DOHH2 (cell line): Measurements from ENCODE around the gene CTRL.

Experiments used
- H3F3A ChIP-seq: fragments of 200-600 bp; sonication (generic), shearing (Covaris generic); 2 replicates; pipeline ENCODE4 v1.6.0; 2016; ENCODE audit warnings: antibody characterized with exemption, mild to moderate bottlenecking; ENCODE audit not compliant: control insufficient read depth, insufficient read depth
- H3K27ac ChIP-seq: fragments of 200-600 bp; sonication (generic); 2 replicates; pipeline ENCODE4 v1.5.1; 2014; ENCODE audit warnings: low read depth, mild to moderate bottlenecking, low read length, moderate library complexity
- H3K27me3 ChIP-seq: fragments of 200-600 bp; sonication (generic); 2 replicates; pipeline ENCODE4 v1.6.1; 2014; ENCODE audit warnings: mild to moderate bottlenecking, low read length, mixed read lengths; ENCODE audit not compliant: control insufficient read depth
- H3K36me3 ChIP-seq: fragments of 200-600 bp; sonication (generic); 2 replicates; pipeline ENCODE4 v1.6.1; 2014; ENCODE audit warnings: mild to moderate bottlenecking, low read length, moderate library complexity, mixed read lengths; ENCODE audit not compliant: control insufficient read depth
- H3K4me1 ChIP-seq: fragments of 200-600 bp; sonication (generic); 2 replicates; pipeline ENCODE4 v1.6.1; 2014; ENCODE audit warnings: mild to moderate bottlenecking, low read length, mixed read lengths; ENCODE audit not compliant: control insufficient read depth
- H3K4me2 ChIP-seq: fragments of 200-600 bp; sonication (generic); 2 replicates; pipeline ENCODE4 v1.6.0; 2014; ENCODE audit warnings: mild to moderate bottlenecking, low read length, moderate library complexity
- H3K4me3 ChIP-seq: fragments of 200-600 bp; sonication (generic); 2 replicates; pipeline ENCODE4 v1.5.1; 2014; ENCODE audit warnings: mild to moderate bottlenecking, low read length, mixed read lengths
- H3K79me2 ChIP-seq: fragments of 200-600 bp; sonication (generic); 2 replicates; pipeline ENCODE4 v1.6.1; 2014; ENCODE audit warnings: mild to moderate bottlenecking, low read length, mixed read lengths; ENCODE audit not compliant: control insufficient read depth
- H3K9me2 ChIP-seq: fragments of 200-600 bp; sonication (generic); replicated peaks from 2 replicates; pipeline ENCODE4 v1.6.1; 2014; ENCODE audit warnings: mild to moderate bottlenecking, low read length, mixed read lengths; ENCODE audit not compliant: control insufficient read depth
- H3K9me3 ChIP-seq: fragments of 200-600 bp; sonication (generic); 2 replicates; pipeline ENCODE4 v1.6.1; 2014; ENCODE audit warnings: antibody characterized with exemption, low read length, mixed read lengths; ENCODE audit not compliant: control insufficient read depth, insufficient read depth
- H4K20me1 ChIP-seq: fragments of 200-600 bp; sonication (generic); 2 replicates; pipeline ENCODE4 v1.6.0; 2014; ENCODE audit warnings: low read depth, mild to moderate bottlenecking, antibody characterized with exemption, low read length, moderate library complexity; ENCODE audit not compliant: control insufficient read depth, insufficient read depth
- CTCF ChIP-seq: fragments of 200-600 bp; sonication (generic); IDR thresholded peaks from one replicate; pipeline ENCODE4 v1.5.1; 2014; ENCODE audit warnings: antibody characterized with exemption, mild to moderate bottlenecking, low read depth, low read length; ENCODE audit not compliant: poor library complexity, severe bottlenecking
- EZH2phosphoT487 ChIP-seq: fragments of 200-600 bp; sonication (generic); IDR thresholded peaks from 2 replicates; pipeline ENCODE4 v1.6.1; 2017; ENCODE audit warnings: borderline replicate concordance, mild to moderate bottlenecking, antibody characterized with exemption, low read length, moderate library complexity, mixed read lengths

Gene CTRL

GRCh38 chr16:67882374-67883145 lies 49.1 kb downstream of the CTRL start:
- H3K4me1 ChIP-seq = no peaks in the 10 kb centered on the region
- no peak overlapping the region for H3K4me2 ChIP-seq
- no peaks in the 10 kb centered on the region for H4K20me1 ChIP-seq
- no peaks in the 10 kb centered on the region for H3K27me3 ChIP-seq
- no peak for TF ChIP-seq EZH2phosphoT487
- H3F3A ChIP-seq = no peaks in the 10 kb centered on the region
- no peak overlapping the region for H3K27ac ChIP-seq
- H3K36me3 ChIP-seq = peaks cover 78% of the 10 kb centered on the region
- H3K79me2 ChIP-seq = no peaks in the 10 kb centered on the region
- H3K4me3 ChIP-seq = no peak overlapping the region
- H3K9me3 ChIP-seq = no peaks in the 10 kb centered on the region
- H3K9me2 ChIP-seq = no peaks in the 10 kb centered on the region

GRCh38 chr16:67881621-67882161 lies 50.0 kb downstream of the CTRL start:
- Histone ChIP-seq H3K9me3 (no peaks in the 10 kb centered on the region), H3K4me3 (no peak overlapping the region), H3K36me3 (peaks cover 87% of the 10 kb centered on the region), H3K27ac (no peak overlapping the region), H3F3A (no peaks in the 10 kb centered on the region), H3K79me2 (peaks cover 2% of the 10 kb centered on the region), H3K4me1 (no peaks in the 10 kb centered on the region), H4K20me1 (no peaks in the 10 kb centered on the region), H3K9me2 (no peaks in the 10 kb centered on the region), H3K4me2 (no peak overlapping the region), H3K27me3 (no peaks in the 10 kb centered on the region)
- TF ChIP-seq CTCF = no peak
- TF ChIP-seq EZH2phosphoT487 = no peak

GRCh38 chr16:67880584-67880983 lies 51.1 kb downstream of the CTRL start:
- H3K9me2 ChIP-seq = no peaks in the 10 kb centered on the region
- H3K36me3 ChIP-seq = peaks cover 94% of the 10 kb centered on the region
- no peaks in the 10 kb centered on the region for H3K27me3 ChIP-seq
- no peaks in the 10 kb centered on the region for H3K9me3 ChIP-seq
- H3K4me3 ChIP-seq = no peak overlapping the region
- H3K4me2 ChIP-seq = no peak overlapping the region
- no peak for TF ChIP-seq CTCF
- no peaks in the 10 kb centered on the region for H3K4me1 ChIP-seq
- peaks cover 1% of the 10 kb centered on the region; the same call in 1 of the 2 replicates for H4K20me1 ChIP-seq
- H3K79me2 ChIP-seq = peaks cover 13% of the 10 kb centered on the region
- no peaks in the 10 kb centered on the region for H3F3A ChIP-seq
- no peak overlapping the region for H3K27ac ChIP-seq

- Histone ChIP-seq H3K4me2 (no peak overlapping the region), H3F3A (no peaks in the 10 kb centered on the region), H3K79me2 (peaks cover 19% of the 10 kb centered on the region), H3K4me1 (peaks cover 3% of the 10 kb centered on the region), H4K20me1 (peaks cover 4% of the 10 kb centered on the region; the same call in 1 of the 2 replicates), H3K9me2 (no peaks in the 10 kb centered on the region), H3K27me3 (no peaks in the 10 kb centered on the region), H3K36me3 (peaks cover 99% of the 10 kb centered on the region), H3K4me3 (no peak overlapping the region), H3K27ac (no peak overlapping the region), H3K9me3 (no peaks in the 10 kb centered on the region)
- TF ChIP-seq EZH2phosphoT487 = no peak
These were observed 51.7 kb downstream of the CTRL start for GRCh38 chr16:67879936-67880335.
